Glutamatergic neuron (in vitro differentiated cells): Measurements from ENCODE around the gene PCYOX1L. TPM values are rescaled to one million over a fixed set of nuclear protein-coding genes. Genes with fewer than 3 reads are reported as not detected.

Source experiments
- DNase-seq: peaks from one replicate; pipeline ENCODE4 v3.0.0; 2022
- H3K27ac Mint-ChIP-seq: one replicate; pipeline ENCODE4 v1.8.0; 2020; ENCODE audit warnings: mild to moderate bottlenecking, mixed read lengths, inconsistent platforms; ENCODE audit not compliant: unreplicated experiment
- H3K27me3 Mint-ChIP-seq: one replicate; pipeline ENCODE4 v1.8.0; 2020; ENCODE audit warnings: mild to moderate bottlenecking, moderate library complexity, mixed read lengths, inconsistent platforms; ENCODE audit not compliant: unreplicated experiment
- H3K36me3 Mint-ChIP-seq: one replicate; pipeline ENCODE4 v1.8.0; 2020; ENCODE audit warnings: mild to moderate bottlenecking, mixed read lengths, inconsistent platforms; ENCODE audit not compliant: unreplicated experiment
- H3K4me1 Mint-ChIP-seq: one replicate; pipeline ENCODE4 v1.8.0; 2020; ENCODE audit warnings: mild to moderate bottlenecking, low read depth, mixed read lengths, inconsistent platforms; ENCODE audit not compliant: unreplicated experiment
- H3K4me3 Mint-ChIP-seq: one replicate; pipeline ENCODE4 v1.8.0; 2020; ENCODE audit warnings: mild to moderate bottlenecking, mixed read lengths, inconsistent platforms; ENCODE audit not compliant: unreplicated experiment
- H3K9me3 Mint-ChIP-seq: one replicate; pipeline ENCODE4 v1.8.0; 2020; ENCODE audit warnings: mild to moderate bottlenecking, moderate library complexity, mixed read lengths, inconsistent platforms; ENCODE audit not compliant: unreplicated experiment
- total RNA-seq: library from RNA; stranded (reverse); fragmentation: NEBNext Ultra II Directional; extraction: Animal tissue kit (Norgen Biotek cat#: 25700); gene quantifications from one replicate; pipeline ENCODE4 v1.2.1, GENCODE V29; 2021; ENCODE audit not compliant: unreplicated experiment
- TF ChIP-seq, protein P1 (sequence below): fragments of 200-600 bp; sonication (generic); IDR thresholded peaks from one replicate; pipeline ENCODE4 v1.5.0; 2021; ENCODE audit not compliant: partially characterized antibody, unreplicated experiment

Gene PCYOX1L
- total RNA-seq, 1 donor from 2014 or later = 25.4 TPM

DNA sequence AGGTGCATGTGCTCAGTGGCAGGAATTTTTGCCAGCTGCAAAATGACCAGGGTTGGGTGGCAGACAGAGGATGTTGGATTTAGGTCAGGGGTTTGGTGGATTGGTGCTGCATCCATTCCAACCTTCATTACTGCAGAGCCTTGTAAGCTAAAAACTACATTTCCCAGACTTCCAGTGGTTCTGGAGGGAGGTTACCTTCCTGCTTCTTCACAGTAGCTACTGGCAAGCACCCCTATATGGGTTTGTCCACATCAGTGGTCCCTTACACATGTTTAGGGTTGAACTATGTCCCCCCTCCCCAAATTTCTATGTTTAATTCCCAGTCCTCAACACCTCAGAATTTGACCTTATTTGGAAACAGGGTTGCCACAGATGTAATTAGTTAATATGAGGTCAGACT is 41.9 kb downstream of the PCYOX1L start:
- DNase-seq = no peak
- H3K36me3 Mint-ChIP-seq = no peaks in the 10 kb centered on the region
- peaks cover 7% of the 10 kb centered on the region for H3K9me3 Mint-ChIP-seq
- H3K4me3 Mint-ChIP-seq = no peak overlapping the region
- H3K27me3 Mint-ChIP-seq = peaks cover 5% of the 10 kb centered on the region
- TF ChIP-seq, protein P1, sequence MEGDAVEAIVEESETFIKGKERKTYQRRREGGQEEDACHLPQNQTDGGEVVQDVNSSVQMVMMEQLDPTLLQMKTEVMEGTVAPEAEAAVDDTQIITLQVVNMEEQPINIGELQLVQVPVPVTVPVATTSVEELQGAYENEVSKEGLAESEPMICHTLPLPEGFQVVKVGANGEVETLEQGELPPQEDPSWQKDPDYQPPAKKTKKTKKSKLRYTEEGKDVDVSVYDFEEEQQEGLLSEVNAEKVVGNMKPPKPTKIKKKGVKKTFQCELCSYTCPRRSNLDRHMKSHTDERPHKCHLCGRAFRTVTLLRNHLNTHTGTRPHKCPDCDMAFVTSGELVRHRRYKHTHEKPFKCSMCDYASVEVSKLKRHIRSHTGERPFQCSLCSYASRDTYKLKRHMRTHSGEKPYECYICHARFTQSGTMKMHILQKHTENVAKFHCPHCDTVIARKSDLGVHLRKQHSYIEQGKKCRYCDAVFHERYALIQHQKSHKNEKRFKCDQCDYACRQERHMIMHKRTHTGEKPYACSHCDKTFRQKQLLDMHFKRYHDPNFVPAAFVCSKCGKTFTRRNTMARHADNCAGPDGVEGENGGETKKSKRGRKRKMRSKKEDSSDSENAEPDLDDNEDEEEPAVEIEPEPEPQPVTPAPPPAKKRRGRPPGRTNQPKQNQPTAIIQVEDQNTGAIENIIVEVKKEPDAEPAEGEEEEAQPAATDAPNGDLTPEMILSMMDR = no peak
- peaks cover 9% of the 10 kb centered on the region for H3K4me1 Mint-ChIP-seq
- no peak overlapping the region for H3K27ac Mint-ChIP-seq

DNA sequence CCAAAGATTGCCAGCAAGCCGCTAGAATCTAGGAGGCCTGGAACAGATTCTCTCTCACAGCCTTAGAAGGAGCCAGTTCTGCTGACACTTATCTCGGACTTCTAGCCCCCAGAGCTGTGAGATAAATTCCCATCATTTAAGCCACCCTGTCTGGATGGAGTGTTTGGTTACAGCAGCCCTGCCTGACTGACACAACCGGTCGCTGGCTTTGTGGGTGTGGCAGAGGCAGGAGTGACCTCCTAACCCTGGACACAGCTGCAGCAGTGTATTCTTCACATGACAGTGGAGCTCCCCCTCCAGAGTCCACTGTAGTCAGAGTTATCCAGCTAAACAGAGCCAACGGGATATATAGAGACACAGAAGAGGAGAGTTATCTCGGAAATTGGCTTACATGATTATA is 42.5 kb downstream of the PCYOX1L start:
- H3K36me3 Mint-ChIP-seq = no peaks in the 10 kb centered on the region
- DNase-seq = no peak
- peak overlapping the region; percentile 91 for H3K27ac Mint-ChIP-seq
- H3K4me3 Mint-ChIP-seq = no peak overlapping the region
- TF ChIP-seq, protein P1 = no peak
- H3K9me3 Mint-ChIP-seq = peaks cover 7% of the 10 kb centered on the region
- peaks cover 5% of the 10 kb centered on the region for H3K27me3 Mint-ChIP-seq
- H3K4me1 Mint-ChIP-seq = peaks cover 9% of the 10 kb centered on the region

DNA sequence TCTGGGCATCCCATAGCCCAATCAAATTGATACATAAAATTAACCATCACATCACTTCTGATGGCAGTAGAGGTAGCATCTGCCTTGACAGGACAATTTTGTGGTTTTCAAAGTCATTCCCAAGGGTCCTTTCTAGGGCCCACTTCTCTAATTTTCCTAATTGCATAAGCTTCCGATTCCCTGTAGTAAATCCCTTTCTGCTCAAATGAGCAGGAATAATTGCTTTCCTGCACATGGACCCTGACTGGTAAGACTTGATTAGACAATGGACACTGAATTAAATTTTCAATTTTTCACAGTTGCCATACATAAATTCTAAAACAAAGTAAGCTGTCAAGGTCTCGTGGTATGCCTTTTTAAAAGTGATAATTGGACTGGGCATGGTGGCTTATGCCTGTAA is 43.2 kb downstream of the PCYOX1L start:
- H3K4me1 Mint-ChIP-seq = peaks cover 9% of the 10 kb centered on the region
- DNase-seq = no peak
- H3K4me3 Mint-ChIP-seq = no peak overlapping the region
- H3K27ac Mint-ChIP-seq = peak overlapping the region; percentile 91
- no peaks in the 10 kb centered on the region for H3K36me3 Mint-ChIP-seq
- peaks cover 5% of the 10 kb centered on the region for H3K27me3 Mint-ChIP-seq
- H3K9me3 Mint-ChIP-seq = peaks cover 7% of the 10 kb centered on the region
- TF ChIP-seq, protein P1 = no peak

DNA sequence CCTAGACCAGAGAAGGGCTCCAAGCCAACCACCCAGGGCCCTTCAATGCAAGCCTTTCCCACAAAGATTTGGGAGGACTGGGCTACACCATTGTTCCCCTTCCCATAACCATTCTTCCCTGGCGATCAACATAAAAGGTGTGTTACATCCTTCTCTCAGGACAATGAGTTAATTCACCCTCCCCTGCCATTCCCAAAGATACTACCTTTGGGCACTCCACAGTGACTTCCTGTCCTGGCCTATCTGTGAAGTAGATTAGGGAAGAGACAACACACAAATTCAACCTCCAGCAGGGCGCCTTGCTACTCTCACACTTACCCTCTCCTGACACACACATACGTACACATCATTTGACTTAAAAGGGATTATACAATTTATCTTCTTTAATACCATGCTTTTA is 44.4 kb downstream of the PCYOX1L start:
- TF ChIP-seq, protein P1 = no peak
- Mint-ChIP-seq H3K4me3 (no peak overlapping the region), H3K4me1 (peaks cover 12% of the 10 kb centered on the region), H3K36me3 (no peaks in the 10 kb centered on the region), H3K27ac (no peak overlapping the region), H3K9me3 (peaks cover 7% of the 10 kb centered on the region), H3K27me3 (peaks cover 5% of the 10 kb centered on the region)
- DNase-seq = no peak

DNA sequence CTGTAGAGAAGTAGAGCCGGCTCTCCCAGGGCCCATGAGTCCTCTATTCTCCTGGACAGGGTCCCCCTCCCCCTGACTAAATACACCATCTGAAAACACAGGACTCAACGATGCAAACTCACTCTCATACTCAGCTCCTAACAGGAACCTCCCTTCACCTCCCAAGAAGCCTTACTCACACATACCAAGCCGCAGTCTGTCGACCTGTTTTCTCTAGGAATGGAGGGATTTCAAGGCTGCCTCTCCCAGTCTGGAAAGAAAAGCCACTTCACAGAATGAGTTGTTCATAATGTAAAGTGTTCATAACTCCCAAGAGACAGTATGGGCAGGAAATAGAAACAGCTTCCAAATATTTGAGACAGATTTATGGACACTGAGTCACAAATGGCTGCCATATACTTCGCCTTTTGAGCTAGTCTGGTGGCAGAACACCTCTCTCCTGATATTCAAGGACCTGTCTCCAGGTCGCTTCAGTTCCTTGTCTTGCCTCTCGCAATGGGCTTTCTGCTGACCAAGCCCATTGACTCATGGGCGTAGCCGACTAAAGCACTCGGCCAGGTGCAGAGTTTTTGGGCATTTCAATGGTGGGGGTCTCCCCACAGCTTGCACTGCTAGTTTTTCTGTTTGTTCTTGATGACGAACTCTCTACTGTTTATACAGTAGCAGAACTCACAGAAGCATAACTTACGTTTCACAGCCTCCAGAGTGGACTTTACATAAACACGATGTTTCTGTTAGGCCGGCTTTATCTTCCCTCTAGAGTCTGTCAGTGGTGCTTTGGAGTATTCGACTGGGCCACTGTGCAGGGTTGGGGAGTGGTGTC is 46.3 kb downstream of the PCYOX1L start:
- H3K36me3 Mint-ChIP-seq = no peaks in the 10 kb centered on the region
- no peak overlapping the region for H3K4me3 Mint-ChIP-seq
- H3K4me1 Mint-ChIP-seq = peaks cover 12% of the 10 kb centered on the region
- TF ChIP-seq, protein P1 = no peak
- H3K9me3 Mint-ChIP-seq = peaks cover 7% of the 10 kb centered on the region
- DNase-seq = no peak
- peaks cover 7% of the 10 kb centered on the region for H3K27me3 Mint-ChIP-seq
- no peak overlapping the region for H3K27ac Mint-ChIP-seq
